Astrocyte of the cerebellum (primary cell): Measurements from ENCODE around the gene LSM4.

Experiments used
- DNase-seq: peaks from one replicate; pipeline ENCODE4 v3.0.0-alpha.2; 2011; ENCODE audit warnings: low read depth
- H3K4me3 ChIP-seq: 2 replicates; pipeline ENCODE4 v1.5.1; 2011; ENCODE audit warnings: mild to moderate bottlenecking, low read depth, low read length, moderate library complexity
- in situ Hi-C: cut with HindIII; loops from 2 replicates; pipeline ENCODE4 v1.10.0; 2017; ENCODE audit warnings: low sequenced_read_pairs
- TF ChIP-seq, protein P1 (sequence below): IDR thresholded peaks from 2 replicates; pipeline ENCODE4 v1.5.1; 2012; ENCODE audit warnings: low read length, low read depth, moderate library complexity, mild to moderate bottlenecking; ENCODE audit errors: missing control alignments

The LSM4 gene

DNA sequence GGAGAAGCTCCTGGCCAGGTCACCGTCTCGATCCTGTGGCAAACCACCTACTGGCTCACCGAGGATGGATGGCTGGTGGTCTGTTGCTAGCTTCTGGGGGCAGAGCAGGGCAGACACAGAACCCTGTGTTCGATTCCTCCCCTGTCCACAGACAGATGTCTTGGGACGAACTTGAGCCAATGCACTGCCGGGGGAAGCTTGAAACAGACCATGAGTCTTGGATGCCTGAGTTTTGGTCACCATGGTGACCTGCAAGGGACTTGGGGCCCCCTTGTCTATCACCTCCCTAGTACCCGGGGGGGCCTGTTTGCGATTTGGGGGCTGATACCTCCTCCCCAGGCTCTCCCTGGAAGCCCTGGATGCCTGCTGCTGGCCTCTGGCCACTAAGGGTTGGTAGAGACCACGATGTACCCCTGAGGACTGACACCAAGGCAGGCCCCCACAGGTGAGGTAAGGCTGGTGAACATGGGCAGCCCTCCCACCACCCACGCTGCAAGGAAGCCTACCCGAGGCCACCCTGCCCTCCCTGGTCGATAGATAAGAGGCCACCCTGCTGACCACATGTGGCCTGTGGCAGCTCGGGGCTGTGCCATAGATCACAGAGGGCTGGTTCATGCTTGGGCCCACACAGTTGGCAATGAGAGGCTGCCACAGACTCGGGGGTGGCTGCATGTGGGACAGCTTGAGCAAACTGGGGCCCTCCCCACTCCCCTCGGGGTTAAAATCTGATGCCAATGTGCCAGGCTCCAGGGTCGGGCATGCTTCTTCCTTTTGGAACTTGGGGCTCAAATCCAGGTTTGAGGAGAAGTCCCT, 59.3 kb downstream of the LSM4 start:
- H3K4me3 ChIP-seq: no peak overlapping the region
- in situ Hi-C loops: loop anchor here (5.0 kb wide), 1 partner anchor 81 kb away; no protein-coding TSS in a partner anchor
- DNase-seq: no peak
- TF ChIP-seq, protein P1, sequence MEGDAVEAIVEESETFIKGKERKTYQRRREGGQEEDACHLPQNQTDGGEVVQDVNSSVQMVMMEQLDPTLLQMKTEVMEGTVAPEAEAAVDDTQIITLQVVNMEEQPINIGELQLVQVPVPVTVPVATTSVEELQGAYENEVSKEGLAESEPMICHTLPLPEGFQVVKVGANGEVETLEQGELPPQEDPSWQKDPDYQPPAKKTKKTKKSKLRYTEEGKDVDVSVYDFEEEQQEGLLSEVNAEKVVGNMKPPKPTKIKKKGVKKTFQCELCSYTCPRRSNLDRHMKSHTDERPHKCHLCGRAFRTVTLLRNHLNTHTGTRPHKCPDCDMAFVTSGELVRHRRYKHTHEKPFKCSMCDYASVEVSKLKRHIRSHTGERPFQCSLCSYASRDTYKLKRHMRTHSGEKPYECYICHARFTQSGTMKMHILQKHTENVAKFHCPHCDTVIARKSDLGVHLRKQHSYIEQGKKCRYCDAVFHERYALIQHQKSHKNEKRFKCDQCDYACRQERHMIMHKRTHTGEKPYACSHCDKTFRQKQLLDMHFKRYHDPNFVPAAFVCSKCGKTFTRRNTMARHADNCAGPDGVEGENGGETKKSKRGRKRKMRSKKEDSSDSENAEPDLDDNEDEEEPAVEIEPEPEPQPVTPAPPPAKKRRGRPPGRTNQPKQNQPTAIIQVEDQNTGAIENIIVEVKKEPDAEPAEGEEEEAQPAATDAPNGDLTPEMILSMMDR: no peak

DNA sequence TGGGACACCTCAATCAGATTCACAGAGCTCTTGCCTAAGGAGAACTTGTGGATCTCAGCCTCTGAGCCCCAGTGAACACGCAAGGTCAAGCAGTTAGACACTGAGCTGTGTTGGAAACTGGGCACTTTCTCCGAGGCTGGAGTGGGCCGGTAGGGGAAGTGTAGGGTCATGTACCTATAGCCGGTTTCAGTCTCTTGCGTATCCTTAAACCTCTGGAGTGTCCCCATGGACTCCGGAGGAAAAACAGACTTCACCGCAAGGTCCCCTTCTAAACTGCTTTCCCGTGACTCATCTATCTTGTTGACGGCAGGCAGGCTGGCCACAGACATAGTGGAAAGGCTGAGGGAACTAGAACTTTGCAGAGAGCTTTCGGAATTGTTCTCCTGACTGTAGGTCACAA, 60.0 kb downstream of the LSM4 start:
- in situ Hi-C loops: loop anchor here (5.0 kb wide), 1 partner anchor 81 kb away; no protein-coding TSS in a partner anchor
- DNase-seq: no peak

DNA sequence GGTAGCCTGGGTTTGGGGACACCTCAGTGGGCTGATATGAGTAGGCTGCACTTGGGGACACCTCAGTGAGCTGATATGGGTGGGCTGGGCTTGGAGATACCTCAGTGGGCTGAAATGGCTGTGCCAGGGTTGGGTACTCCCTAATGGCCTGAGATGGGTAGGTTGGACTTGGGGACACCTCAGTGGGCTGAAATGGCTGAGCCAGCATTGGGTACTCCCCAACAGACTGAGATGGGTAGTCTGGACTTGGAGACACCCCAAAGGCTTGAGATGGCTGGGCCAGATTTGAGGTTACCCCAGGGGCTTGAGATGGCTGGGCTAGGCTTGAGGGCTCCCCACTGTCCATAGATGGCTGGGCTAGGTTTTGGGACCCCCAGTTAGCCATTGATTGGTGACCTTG, 60.7 kb downstream of the LSM4 start:
- DNase-seq: no peak

More for the DNA sequence above, 60.0 kb downstream of the LSM4 start:
- H3K4me3 ChIP-seq: no peak overlapping the region
- TF ChIP-seq, protein P1: no peak

DNA sequence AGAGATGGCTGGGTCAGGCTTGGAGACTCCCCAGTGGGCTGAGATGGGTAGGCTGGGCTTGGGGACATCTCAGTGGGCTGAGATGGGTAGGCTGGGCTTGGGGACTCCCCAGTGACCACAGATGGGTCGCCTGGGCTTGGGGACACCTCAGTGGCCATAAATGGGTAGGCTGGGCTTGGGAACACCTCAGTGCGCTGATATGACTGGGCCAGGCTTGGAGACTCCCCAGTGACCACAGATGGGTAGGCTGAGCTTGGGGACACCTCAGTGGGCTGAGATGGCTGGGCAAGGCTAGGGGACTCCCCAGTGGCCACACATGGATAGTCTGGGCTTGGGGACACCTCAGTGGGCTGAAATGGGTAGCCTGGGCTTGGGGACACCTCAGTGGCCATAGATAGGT, 61.4 kb downstream of the LSM4 start:
- in situ Hi-C loops: loop anchor here (5.0 kb wide), 1 partner anchor 79 kb away; no protein-coding TSS in a partner anchor
- no peak for DNase-seq
- TF ChIP-seq, protein P1: no peak
- H3K4me3 ChIP-seq: no peak overlapping the region

More for the DNA sequence above, 60.7 kb downstream of the LSM4 start:
- TF ChIP-seq, protein P1: no peak
- in situ Hi-C loops: loop anchor here (5.0 kb wide), 1 partner anchor 80 kb away; no protein-coding TSS in a partner anchor
- H3K4me3 ChIP-seq: no peak overlapping the region

GRCh38 chr19:18259893-18260292, 63.0 kb downstream of the LSM4 start:
- TF ChIP-seq, protein P1: no peak
- in situ Hi-C loops: loop anchor here (5.0 kb wide), 1 partner anchor 78 kb away; no protein-coding TSS in a partner anchor
- no peak overlapping the region for H3K4me3 ChIP-seq
- no peak for DNase-seq

GRCh38 chr19:18257503-18258470, 65.1 kb downstream of the LSM4 start:
- TF ChIP-seq, protein P1: no peak
- H3K4me3 ChIP-seq: no peak overlapping the region
- in situ Hi-C loops: no loop called here
- DNase-seq: no peak
